ENCODE measurements around the gene BLACAT1.

DNA sequence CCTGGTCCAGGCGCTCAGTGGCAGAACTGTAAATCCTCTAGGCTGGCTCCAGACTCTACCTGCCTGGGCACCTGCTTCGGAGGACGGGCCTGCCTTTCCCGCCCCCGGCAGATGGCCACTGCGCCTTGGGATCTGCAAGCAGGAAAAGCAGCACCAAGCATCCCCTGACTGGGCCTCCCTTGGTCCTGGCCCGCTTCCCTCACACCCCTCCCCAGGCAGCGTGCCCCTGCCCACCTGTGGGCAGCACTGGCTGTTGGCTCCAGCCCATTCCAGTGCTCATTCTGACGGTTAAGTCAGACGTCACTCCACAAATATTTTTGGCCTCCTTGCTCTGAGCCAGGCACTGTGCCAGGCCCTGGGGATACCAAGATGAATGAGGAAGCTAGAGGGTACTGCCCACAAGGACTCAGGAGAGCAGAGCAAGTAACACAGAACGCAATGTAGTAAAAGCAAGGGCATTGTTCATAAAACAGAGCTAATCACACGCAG lies 22.0 kb upstream of the BLACAT1 start:
- TF ChIP-seq, protein P1, sequence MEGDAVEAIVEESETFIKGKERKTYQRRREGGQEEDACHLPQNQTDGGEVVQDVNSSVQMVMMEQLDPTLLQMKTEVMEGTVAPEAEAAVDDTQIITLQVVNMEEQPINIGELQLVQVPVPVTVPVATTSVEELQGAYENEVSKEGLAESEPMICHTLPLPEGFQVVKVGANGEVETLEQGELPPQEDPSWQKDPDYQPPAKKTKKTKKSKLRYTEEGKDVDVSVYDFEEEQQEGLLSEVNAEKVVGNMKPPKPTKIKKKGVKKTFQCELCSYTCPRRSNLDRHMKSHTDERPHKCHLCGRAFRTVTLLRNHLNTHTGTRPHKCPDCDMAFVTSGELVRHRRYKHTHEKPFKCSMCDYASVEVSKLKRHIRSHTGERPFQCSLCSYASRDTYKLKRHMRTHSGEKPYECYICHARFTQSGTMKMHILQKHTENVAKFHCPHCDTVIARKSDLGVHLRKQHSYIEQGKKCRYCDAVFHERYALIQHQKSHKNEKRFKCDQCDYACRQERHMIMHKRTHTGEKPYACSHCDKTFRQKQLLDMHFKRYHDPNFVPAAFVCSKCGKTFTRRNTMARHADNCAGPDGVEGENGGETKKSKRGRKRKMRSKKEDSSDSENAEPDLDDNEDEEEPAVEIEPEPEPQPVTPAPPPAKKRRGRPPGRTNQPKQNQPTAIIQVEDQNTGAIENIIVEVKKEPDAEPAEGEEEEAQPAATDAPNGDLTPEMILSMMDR (IDR thresholded peaks at IDR 0.05; ENCODE audit: poor library complexity, severe bottlenecking): no peak
- no peak for TF ChIP-seq RAD21 (conservative IDR thresholded peaks at IDR 0.05)
